ENCODE results near the gene SETBP1.

Gene SETBP1

GRCh38 chr18:44904768-44905167, 224.1 kb downstream of the SETBP1 start:
- H3K9me3 ChIP-seq (replicated peaks in 1 of 2; ENCODE audit: control insufficient read depth in 2 of 2, insufficient read depth in 1 of 2, low read depth in 1 of 2, low read length in 2 of 2), result no peaks in the 10 kb centered on the region
- H2BK120ac ChIP-seq (ENCODE audit: low read depth, low read length), result no peak overlapping the region
- H3K4me1 ChIP-seq (ENCODE audit: control insufficient read depth in 2 of 2, insufficient read depth in 1 of 2, low read depth in 1 of 2, low read length in 2 of 2), result peaks cover 0 to 7% of the 10 kb centered on the region in 2 donors
- no peak overlapping the region for H3K18ac ChIP-seq (ENCODE audit: low read length)
- WGBS, 2 donors (ENCODE audit: extremely low coverage in 2 of 2, insufficient read length in 2 of 2, insufficient replicate concordance in 1 of 2), result no CpG with 5 or more reads among the region's 2 CpGs
- no peaks in the 10 kb centered on the region for H3K79me1 ChIP-seq (ENCODE audit: low read depth, low read length)
- H3K36me3 ChIP-seq (replicated peaks in 1 of 2; ENCODE audit: control insufficient read depth in 2 of 2, insufficient read depth in 2 of 2, low read length in 2 of 2), result no peaks in the 10 kb centered on the region
- no peak overlapping the region for H3K4ac ChIP-seq (ENCODE audit: low read length)
- no peak overlapping the region for H2BK12ac ChIP-seq (ENCODE audit: low read length)
- H2BK5ac ChIP-seq (ENCODE audit: low read length), result no peak overlapping the region
- H3K27ac ChIP-seq (replicated peaks; ENCODE audit: low read length), result no peak overlapping the region
- no peak for DNase-seq (ENCODE audit: low spot score)
- H3K9ac ChIP-seq (ENCODE audit: low read depth, low read length, poor library complexity), result no peak overlapping the region
- no peak overlapping the region for H3K4me2 ChIP-seq (ENCODE audit: insufficient read depth, low read length, poor library complexity, severe bottlenecking)
- H2AFZ ChIP-seq (ENCODE audit: low read length), result no peak overlapping the region
- no peak overlapping the region for H4K91ac ChIP-seq (ENCODE audit: low read depth, low read length, poor library complexity)
- no peak overlapping the region for H4K8ac ChIP-seq (ENCODE audit: low read depth, low read length)
- no peak overlapping the region for H2BK15ac ChIP-seq (ENCODE audit: low read length)
- no peak overlapping the region for H3K23ac ChIP-seq (ENCODE audit: low read depth, low read length, poor library complexity)
- no peak overlapping the region for H2AK5ac ChIP-seq (ENCODE audit: low read depth, low read length)
- no peaks in the 10 kb centered on the region for H3K27me3 ChIP-seq (ENCODE audit: control insufficient read depth in 3 of 3, insufficient read depth in 3 of 3, low read depth in 1 of 3, low read length in 3 of 3)
- no peak overlapping the region for H3K4me3 ChIP-seq (ENCODE audit: low read length in 2 of 2)
- H3K14ac ChIP-seq (ENCODE audit: low read length), result no peak overlapping the region

DNA sequence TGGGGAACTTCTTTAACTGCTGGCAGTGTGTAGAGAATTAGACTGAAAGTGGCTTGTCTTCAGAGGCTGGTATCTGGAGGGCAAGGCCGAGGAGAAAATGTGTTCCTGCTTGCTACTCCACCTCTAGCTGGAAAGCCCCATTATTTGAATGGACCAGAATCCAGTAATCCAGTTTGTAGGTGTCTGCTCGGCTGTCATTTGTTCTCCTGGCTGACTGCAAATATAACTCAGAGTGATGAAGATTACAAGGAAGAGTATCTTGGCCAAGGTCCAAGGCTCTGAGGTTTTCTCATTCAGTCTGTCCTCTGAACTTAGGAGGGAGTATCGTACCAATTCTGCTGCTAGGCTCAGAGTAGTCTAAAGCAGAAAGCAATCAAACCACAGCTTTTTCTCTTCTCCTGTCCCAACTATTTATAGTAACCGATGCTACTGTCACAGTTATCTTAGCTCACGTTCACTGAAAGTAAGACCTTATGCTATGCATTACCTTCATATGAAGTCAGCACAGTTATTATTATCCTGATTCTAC, 228.6 kb downstream of the SETBP1 start:
- Histone ChIP-seq H3K4me2 (ENCODE audit: insufficient read depth, low read length, poor library complexity, severe bottlenecking) (no peak overlapping the region), H3K36me3 (replicated peaks in 1 of 2; ENCODE audit: control insufficient read depth in 2 of 2, insufficient read depth in 2 of 2, low read length in 2 of 2) (no peaks in the 10 kb centered on the region), H3K9ac (ENCODE audit: low read depth, low read length, poor library complexity) (no peak overlapping the region), H2BK5ac (ENCODE audit: low read length) (no peak overlapping the region), H3K4me3 (ENCODE audit: low read length in 2 of 2) (no peak overlapping the region), H3K27ac (replicated peaks; ENCODE audit: low read length) (no peak overlapping the region), H2BK12ac (ENCODE audit: low read length) (no peak overlapping the region), H3K23ac (ENCODE audit: low read depth, low read length, poor library complexity) (no peak overlapping the region), H3K4ac (ENCODE audit: low read length) (no peak overlapping the region), H3K18ac (ENCODE audit: low read length) (no peak overlapping the region), H3K4me1 (ENCODE audit: control insufficient read depth in 2 of 2, insufficient read depth in 1 of 2, low read depth in 1 of 2, low read length in 2 of 2) (no peaks in the 10 kb centered on the region), H3K14ac (ENCODE audit: low read length) (no peak overlapping the region), H4K91ac (ENCODE audit: low read depth, low read length, poor library complexity) (no peak overlapping the region), H3K79me1 (ENCODE audit: low read depth, low read length) (no peaks in the 10 kb centered on the region), H4K8ac (ENCODE audit: low read depth, low read length) (no peak overlapping the region), H3K9me3 (replicated peaks in 1 of 2; ENCODE audit: control insufficient read depth in 2 of 2, insufficient read depth in 1 of 2, low read depth in 1 of 2, low read length in 2 of 2) (no peaks in the 10 kb centered on the region), H2BK15ac (ENCODE audit: low read length) (no peak overlapping the region), H2BK120ac (ENCODE audit: low read depth, low read length) (no peak overlapping the region), H3K27me3 (ENCODE audit: control insufficient read depth in 3 of 3, insufficient read depth in 3 of 3, low read depth in 1 of 3, low read length in 3 of 3) (no peaks in the 10 kb centered on the region), H2AFZ (ENCODE audit: low read length) (no peak overlapping the region), H2AK5ac (ENCODE audit: low read depth, low read length) (no peak overlapping the region)
- no CpG with 5 or more reads among the region's 5 CpGs for WGBS, 2 donors (ENCODE audit: extremely low coverage in 2 of 2, insufficient read length in 2 of 2, insufficient replicate concordance in 1 of 2)
- DNase-seq (ENCODE audit: low spot score), result no peak

DNA sequence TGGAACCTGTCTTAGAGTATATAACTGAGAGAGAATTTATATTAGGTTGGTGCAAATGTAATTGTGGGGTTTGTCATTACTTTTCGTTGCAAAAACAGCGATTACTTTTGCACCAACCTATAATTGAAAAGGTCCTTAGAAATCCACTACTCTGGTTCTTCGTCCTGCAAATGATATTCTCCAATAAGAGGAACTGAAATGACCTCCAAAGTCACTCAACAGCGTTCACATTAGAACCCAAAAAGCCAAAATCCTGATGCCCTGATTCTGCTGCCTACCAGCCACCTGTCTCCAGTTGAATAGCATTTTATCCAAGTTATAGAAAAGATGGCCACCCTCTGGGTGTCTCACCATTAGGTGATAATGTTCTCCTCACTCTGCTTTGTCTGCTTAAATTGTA, 230.6 kb downstream of the SETBP1 start:
- H3K36me3 ChIP-seq (replicated peaks in 1 of 2; ENCODE audit: control insufficient read depth in 2 of 2, insufficient read depth in 2 of 2, low read length in 2 of 2), result no peaks in the 10 kb centered on the region
- no peak overlapping the region for H3K4me2 ChIP-seq (ENCODE audit: insufficient read depth, low read length, poor library complexity, severe bottlenecking)
- H4K91ac ChIP-seq (ENCODE audit: low read depth, low read length, poor library complexity), result no peak overlapping the region
- no peaks in the 10 kb centered on the region for H3K4me1 ChIP-seq (ENCODE audit: control insufficient read depth in 2 of 2, insufficient read depth in 1 of 2, low read depth in 1 of 2, low read length in 2 of 2)
- H3K27me3 ChIP-seq (ENCODE audit: control insufficient read depth in 3 of 3, insufficient read depth in 3 of 3, low read depth in 1 of 3, low read length in 3 of 3), result no peaks in the 10 kb centered on the region
- H2AK5ac ChIP-seq (ENCODE audit: low read depth, low read length), result no peak overlapping the region
- no peaks in the 10 kb centered on the region for H3K79me1 ChIP-seq (ENCODE audit: low read depth, low read length)
- H2BK15ac ChIP-seq (ENCODE audit: low read length), result no peak overlapping the region
- H3K4ac ChIP-seq (ENCODE audit: low read length), result no peak overlapping the region
- H3K14ac ChIP-seq (ENCODE audit: low read length), result no peak overlapping the region
- H3K9me3 ChIP-seq (replicated peaks in 1 of 2; ENCODE audit: control insufficient read depth in 2 of 2, insufficient read depth in 1 of 2, low read depth in 1 of 2, low read length in 2 of 2), result no peaks in the 10 kb centered on the region
- H4K8ac ChIP-seq (ENCODE audit: low read depth, low read length), result no peak overlapping the region
- no peak overlapping the region for H2BK120ac ChIP-seq (ENCODE audit: low read depth, low read length)
- no peak overlapping the region for H3K23ac ChIP-seq (ENCODE audit: low read depth, low read length, poor library complexity)
- no peak overlapping the region for H3K18ac ChIP-seq (ENCODE audit: low read length)
- H3K9ac ChIP-seq (ENCODE audit: low read depth, low read length, poor library complexity), result no peak overlapping the region
- DNase-seq (ENCODE audit: low spot score), result no peak
- H2BK12ac ChIP-seq (ENCODE audit: low read length), result no peak overlapping the region
- H3K27ac ChIP-seq (replicated peaks; ENCODE audit: low read length), result no peak overlapping the region
- WGBS, 2 donors (ENCODE audit: extremely low coverage in 2 of 2, insufficient read length in 2 of 2, insufficient replicate concordance in 1 of 2), result no CpG with 5 or more reads among the region's 4 CpGs
- H2BK5ac ChIP-seq (ENCODE audit: low read length), result no peak overlapping the region
- no peak overlapping the region for H2AFZ ChIP-seq (ENCODE audit: low read length)
- H3K4me3 ChIP-seq (ENCODE audit: low read length in 2 of 2), result no peak overlapping the region

- Histone ChIP-seq H3K14ac (ENCODE audit: low read length) (no peak overlapping the region), H3K9ac (ENCODE audit: low read depth, low read length, poor library complexity) (no peak overlapping the region)
- WGBS, 2 donors (ENCODE audit: extremely low coverage in 2 of 2, insufficient read length in 2 of 2, insufficient replicate concordance in 1 of 2), result no CpG with 5 or more reads among the region's 3 CpGs
These were observed 231.1 kb downstream of the SETBP1 start for GRCh38 chr18:44911773-44912172.

More at GRCh38 chr18:44911773-44912172, 231.1 kb downstream of the SETBP1 start:
- Histone ChIP-seq H2AFZ (ENCODE audit: low read length) (no peak overlapping the region), H2BK5ac (ENCODE audit: low read length) (no peak overlapping the region), H3K4ac (ENCODE audit: low read length) (no peak overlapping the region), H3K79me1 (ENCODE audit: low read depth, low read length) (no peaks in the 10 kb centered on the region), H3K36me3 (replicated peaks in 1 of 2; ENCODE audit: control insufficient read depth in 2 of 2, insufficient read depth in 2 of 2, low read length in 2 of 2) (no peaks in the 10 kb centered on the region), H4K8ac (ENCODE audit: low read depth, low read length) (no peak overlapping the region), H3K27me3 (ENCODE audit: control insufficient read depth in 3 of 3, insufficient read depth in 3 of 3, low read depth in 1 of 3, low read length in 3 of 3) (no peaks in the 10 kb centered on the region), H2BK15ac (ENCODE audit: low read length) (no peak overlapping the region), H4K91ac (ENCODE audit: low read depth, low read length, poor library complexity) (no peak overlapping the region), H3K9me3 (replicated peaks in 1 of 2; ENCODE audit: control insufficient read depth in 2 of 2, insufficient read depth in 1 of 2, low read depth in 1 of 2, low read length in 2 of 2) (no peaks in the 10 kb centered on the region), H2BK120ac (ENCODE audit: low read depth, low read length) (no peak overlapping the region), H3K23ac (ENCODE audit: low read depth, low read length, poor library complexity) (no peak overlapping the region), H3K4me1 (ENCODE audit: control insufficient read depth in 2 of 2, insufficient read depth in 1 of 2, low read depth in 1 of 2, low read length in 2 of 2) (no peaks in the 10 kb centered on the region), H3K4me2 (ENCODE audit: insufficient read depth, low read length, poor library complexity, severe bottlenecking) (no peak overlapping the region), H2BK12ac (ENCODE audit: low read length) (no peak overlapping the region), H3K18ac (ENCODE audit: low read length) (no peak overlapping the region), H2AK5ac (ENCODE audit: low read depth, low read length) (no peak overlapping the region), H3K27ac (replicated peaks; ENCODE audit: low read length) (no peak overlapping the region), H3K4me3 (ENCODE audit: low read length in 2 of 2) (no peak overlapping the region)
- DNase-seq (ENCODE audit: low spot score), result no peak

Data from neuronal stem cell (in vitro differentiated cells).